Neural cell (in vitro differentiated cells): ENCODE data around the gene DCTN1. TPM values are rescaled to one million over a fixed set of nuclear protein-coding genes. Genes with fewer than 3 reads are reported as not detected.

Experiments
- H2AFZ ChIP-seq: fragments of 200-600, 300-800 bp; sonication (generic), shearing (Covaris generic); 2 replicates; pipeline ENCODE4 v1.6.0; 2014; ENCODE audit warnings: low read depth, mild to moderate bottlenecking, antibody characterized with exemption, low read length, moderate library complexity
- H3F3A ChIP-seq: fragments of 200-600 bp; shearing (Covaris generic); 2 replicates; pipeline ENCODE4 v1.6.1; 2016; ENCODE audit warnings: mild to moderate bottlenecking, moderate library complexity, mixed read lengths, antibody characterized with exemption, low read length; ENCODE audit not compliant: insufficient read depth, poor library complexity, severe bottlenecking
- H3K27ac ChIP-seq: fragments of 200-600, 300-800 bp; sonication (generic), shearing (Covaris generic); 2 replicates; pipeline ENCODE4 v1.5.1; 2014; ENCODE audit warnings: mild to moderate bottlenecking, low read length, moderate library complexity
- H3K27me3 ChIP-seq: fragments of 300-800, 200-600 bp; sonication (generic), shearing (Covaris generic); 2 replicates; pipeline ENCODE4 v1.6.0; 2014; ENCODE audit warnings: mild to moderate bottlenecking, low read depth, low read length, moderate library complexity; ENCODE audit not compliant: insufficient read depth
- H3K36me3 ChIP-seq: fragments of 300-800, 200-600 bp; sonication (generic), shearing (Covaris generic); 2 replicates; pipeline ENCODE4 v1.5.1; 2014; ENCODE audit warnings: mild to moderate bottlenecking, antibody characterized with exemption, low read length, moderate library complexity; ENCODE audit not compliant: insufficient read depth
- H3K4me2 ChIP-seq: fragments of 300-800, 200-600 bp; sonication (generic), shearing (Covaris generic); 2 replicates; pipeline ENCODE4 v1.6.0; 2014; ENCODE audit warnings: mild to moderate bottlenecking, low read length
- H3K4me3 ChIP-seq: fragments of 300-800, 200-600 bp; sonication (generic), shearing (Covaris generic); 2 replicates; pipeline ENCODE4 v1.5.1; 2014; ENCODE audit warnings: mild to moderate bottlenecking, low read length, moderate library complexity
- H3K79me2 ChIP-seq: fragments of 200-600 bp; shearing (Covaris generic); replicated peaks from 2 replicates; pipeline ENCODE4 v1.6.0; 2014; ENCODE audit warnings: mild to moderate bottlenecking, low read length, moderate library complexity; ENCODE audit not compliant: insufficient read depth
- H3K9ac ChIP-seq: fragments of 300-800, 200-600 bp; sonication (generic), shearing (Covaris generic); 2 replicates; pipeline ENCODE4 v1.6.1; 2016; ENCODE audit warnings: mild to moderate bottlenecking, low read length, mixed read lengths
- H3K9me2 ChIP-seq: fragments of 200-600 bp; shearing (Covaris generic); 2 replicates; pipeline ENCODE4 v1.6.1; 2016; ENCODE audit warnings: mild to moderate bottlenecking, low read length, mixed read lengths; ENCODE audit not compliant: insufficient read depth
- H3K9me3 ChIP-seq: fragments of 200-600, 300-800 bp; sonication (generic), shearing (Covaris generic); 2 replicates; pipeline ENCODE4 v1.6.1; 2016; ENCODE audit warnings: mild to moderate bottlenecking, mixed run types, low read length, moderate library complexity, mixed read lengths
- H4K20me1 ChIP-seq: fragments of 200-600 bp; shearing (Covaris generic); 2 replicates; pipeline ENCODE4 v1.6.1; 2016; ENCODE audit warnings: mild to moderate bottlenecking, mixed run types; ENCODE audit not compliant: insufficient read depth
- EP300 ChIP-seq: fragments of 450-650 bp; conservative IDR thresholded peaks from 2 replicates; pipeline ENCODE4 v1.6.1; 2014; ENCODE audit warnings: antibody characterized with exemption, mild to moderate bottlenecking, moderate library complexity; ENCODE audit not compliant: poor library complexity, severe bottlenecking
- EZH2 ChIP-seq: fragments of 200-600, 300-800 bp; shearing (Covaris generic), sonication (generic); IDR thresholded peaks from 2 replicates; pipeline ENCODE4 v1.6.1; 2014; ENCODE audit warnings: antibody characterized with exemption, low read length, borderline replicate concordance, mild to moderate bottlenecking; ENCODE audit not compliant: insufficient read depth, poor library complexity, severe bottlenecking
- MXI1 ChIP-seq: fragments of 450-650 bp; conservative IDR thresholded peaks from 2 replicates; pipeline ENCODE4 v1.6.1; 2014; ENCODE audit warnings: antibody characterized with exemption, mild to moderate bottlenecking; ENCODE audit not compliant: poor library complexity, severe bottlenecking
- POLR2AphosphoS5 ChIP-seq: IDR thresholded peaks from 2 replicates; pipeline ENCODE4 v1.6.1; 2012
- RAD21 ChIP-seq: fragments of 450-650 bp; conservative IDR thresholded peaks from 2 replicates; pipeline ENCODE4 v1.6.1; 2014; ENCODE audit warnings: antibody characterized with exemption, mild to moderate bottlenecking, moderate library complexity
- SMC3 ChIP-seq: fragments of 450-650 bp; conservative IDR thresholded peaks from 2 replicates; pipeline ENCODE4 v1.6.1; 2014; ENCODE audit warnings: antibody characterized with exemption, mild to moderate bottlenecking, moderate library complexity; ENCODE audit not compliant: poor library complexity
- TAF1 ChIP-seq: IDR thresholded peaks from 2 replicates; pipeline ENCODE4 v1.6.1; 2012; ENCODE audit warnings: low read depth
- polyA plus RNA-seq: library from polyadenylated mRNA; depleted of rRNA; stranded (reverse); fragments of >200 nt; gene quantifications from 2 replicates; pipeline ENCODE4 v1.2.3, GENCODE V29; 2014
- TF ChIP-seq, protein P1 (sequence below): IDR thresholded peaks from 2 replicates; pipeline ENCODE4 v1.6.1; 2012; ENCODE audit warnings: borderline replicate concordance
- TF ChIP-seq, protein P2 (sequence below): fragments of 450-650 bp; IDR thresholded peaks from 2 replicates; pipeline ENCODE4 v1.5.1; 2014; ENCODE audit warnings: antibody characterized with exemption, mild to moderate bottlenecking, moderate library complexity; ENCODE audit not compliant: poor library complexity, severe bottlenecking

Gene DCTN1
- polyA plus RNA-seq, 1 donor from 2014 or later, result 160 TPM

DNA sequence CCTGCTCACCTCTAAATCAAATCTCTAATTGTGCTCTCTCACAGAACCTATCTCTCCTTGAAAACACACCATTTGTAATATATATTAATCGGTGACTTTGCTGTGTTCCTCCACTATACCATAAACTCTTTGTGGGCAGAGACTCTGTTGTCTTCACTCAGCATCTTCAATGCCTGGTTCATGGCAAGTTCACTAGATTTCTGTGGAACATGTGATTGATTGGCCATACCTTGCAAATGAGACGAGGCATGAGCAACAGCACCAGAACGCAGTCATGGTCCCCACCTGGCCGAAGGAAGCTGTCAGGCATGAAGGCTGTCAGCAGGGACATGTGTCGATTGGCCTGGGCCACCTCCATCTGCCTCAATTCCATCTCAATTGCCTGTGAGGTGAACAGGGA lies 11.6 kb downstream of the DCTN1 start:
- no peaks in the 10 kb centered on the region for H3F3A ChIP-seq
- no peaks in the 10 kb centered on the region for H3K9me2 ChIP-seq
- H3K9ac ChIP-seq, result no peak overlapping the region
- H3K36me3 ChIP-seq, result peaks cover 24% of the 10 kb centered on the region
- no peak overlapping the region for H2AFZ ChIP-seq
- H3K27me3 ChIP-seq, result no peaks in the 10 kb centered on the region
- H4K20me1 ChIP-seq, result peaks cover 7% of the 10 kb centered on the region
- peaks cover 18% of the 10 kb centered on the region for H3K79me2 ChIP-seq
- no peak for TF ChIP-seq EP300
- TF ChIP-seq TAF1, result no peak
- no peak for TF ChIP-seq RAD21
- TF ChIP-seq, protein P1, sequence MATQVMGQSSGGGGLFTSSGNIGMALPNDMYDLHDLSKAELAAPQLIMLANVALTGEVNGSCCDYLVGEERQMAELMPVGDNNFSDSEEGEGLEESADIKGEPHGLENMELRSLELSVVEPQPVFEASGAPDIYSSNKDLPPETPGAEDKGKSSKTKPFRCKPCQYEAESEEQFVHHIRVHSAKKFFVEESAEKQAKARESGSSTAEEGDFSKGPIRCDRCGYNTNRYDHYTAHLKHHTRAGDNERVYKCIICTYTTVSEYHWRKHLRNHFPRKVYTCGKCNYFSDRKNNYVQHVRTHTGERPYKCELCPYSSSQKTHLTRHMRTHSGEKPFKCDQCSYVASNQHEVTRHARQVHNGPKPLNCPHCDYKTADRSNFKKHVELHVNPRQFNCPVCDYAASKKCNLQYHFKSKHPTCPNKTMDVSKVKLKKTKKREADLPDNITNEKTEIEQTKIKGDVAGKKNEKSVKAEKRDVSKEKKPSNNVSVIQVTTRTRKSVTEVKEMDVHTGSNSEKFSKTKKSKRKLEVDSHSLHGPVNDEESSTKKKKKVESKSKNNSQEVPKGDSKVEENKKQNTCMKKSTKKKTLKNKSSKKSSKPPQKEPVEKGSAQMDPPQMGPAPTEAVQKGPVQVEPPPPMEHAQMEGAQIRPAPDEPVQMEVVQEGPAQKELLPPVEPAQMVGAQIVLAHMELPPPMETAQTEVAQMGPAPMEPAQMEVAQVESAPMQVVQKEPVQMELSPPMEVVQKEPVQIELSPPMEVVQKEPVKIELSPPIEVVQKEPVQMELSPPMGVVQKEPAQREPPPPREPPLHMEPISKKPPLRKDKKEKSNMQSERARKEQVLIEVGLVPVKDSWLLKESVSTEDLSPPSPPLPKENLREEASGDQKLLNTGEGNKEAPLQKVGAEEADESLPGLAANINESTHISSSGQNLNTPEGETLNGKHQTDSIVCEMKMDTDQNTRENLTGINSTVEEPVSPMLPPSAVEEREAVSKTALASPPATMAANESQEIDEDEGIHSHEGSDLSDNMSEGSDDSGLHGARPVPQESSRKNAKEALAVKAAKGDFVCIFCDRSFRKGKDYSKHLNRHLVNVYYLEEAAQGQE, result no peak
- TF ChIP-seq MXI1, result no peak
- TF ChIP-seq POLR2AphosphoS5, result no peak
- TF ChIP-seq EZH2, result no peak
- no peak for TF ChIP-seq SMC3
- TF ChIP-seq, protein P2, sequence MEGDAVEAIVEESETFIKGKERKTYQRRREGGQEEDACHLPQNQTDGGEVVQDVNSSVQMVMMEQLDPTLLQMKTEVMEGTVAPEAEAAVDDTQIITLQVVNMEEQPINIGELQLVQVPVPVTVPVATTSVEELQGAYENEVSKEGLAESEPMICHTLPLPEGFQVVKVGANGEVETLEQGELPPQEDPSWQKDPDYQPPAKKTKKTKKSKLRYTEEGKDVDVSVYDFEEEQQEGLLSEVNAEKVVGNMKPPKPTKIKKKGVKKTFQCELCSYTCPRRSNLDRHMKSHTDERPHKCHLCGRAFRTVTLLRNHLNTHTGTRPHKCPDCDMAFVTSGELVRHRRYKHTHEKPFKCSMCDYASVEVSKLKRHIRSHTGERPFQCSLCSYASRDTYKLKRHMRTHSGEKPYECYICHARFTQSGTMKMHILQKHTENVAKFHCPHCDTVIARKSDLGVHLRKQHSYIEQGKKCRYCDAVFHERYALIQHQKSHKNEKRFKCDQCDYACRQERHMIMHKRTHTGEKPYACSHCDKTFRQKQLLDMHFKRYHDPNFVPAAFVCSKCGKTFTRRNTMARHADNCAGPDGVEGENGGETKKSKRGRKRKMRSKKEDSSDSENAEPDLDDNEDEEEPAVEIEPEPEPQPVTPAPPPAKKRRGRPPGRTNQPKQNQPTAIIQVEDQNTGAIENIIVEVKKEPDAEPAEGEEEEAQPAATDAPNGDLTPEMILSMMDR, result no peak
- H3K4me3 ChIP-seq, result no peak overlapping the region
- no peaks in the 10 kb centered on the region for H3K9me3 ChIP-seq
- no peak overlapping the region for H3K27ac ChIP-seq
- H3K4me2 ChIP-seq, result no peak overlapping the region

DNA sequence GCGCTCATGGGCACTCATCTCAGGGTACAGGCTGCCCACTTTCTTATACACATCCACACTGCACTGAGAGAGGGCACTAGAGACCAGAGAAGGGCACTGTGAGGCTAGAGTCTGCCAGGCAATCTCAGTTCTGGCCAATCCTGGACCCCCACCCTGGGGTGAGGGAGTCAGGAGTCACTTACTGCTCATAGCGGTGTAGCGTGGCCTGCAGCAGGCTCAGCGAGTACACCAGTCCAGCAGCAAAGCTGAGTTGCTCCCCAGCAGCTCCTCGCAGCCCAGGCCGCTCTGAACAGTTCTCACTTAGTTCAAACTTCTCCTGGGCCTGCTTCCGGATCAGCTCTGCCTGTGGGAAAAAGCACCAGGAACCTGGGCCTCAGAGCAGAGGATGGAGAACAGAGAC lies 12.3 kb downstream of the DCTN1 start:
- TF ChIP-seq RAD21 (no peak), EZH2 (no peak), POLR2AphosphoS5 (no peak), TAF1 (no peak), EP300 (no peak), SMC3 (no peak), MXI1 (no peak)
- TF ChIP-seq, protein P2, result no peak
- TF ChIP-seq, protein P1, result no peak
- H3K4me3 ChIP-seq, result no peak overlapping the region
- peaks cover 11% of the 10 kb centered on the region for H3K79me2 ChIP-seq
- H4K20me1 ChIP-seq, result peaks cover 7% of the 10 kb centered on the region
- no peaks in the 10 kb centered on the region for H3K9me2 ChIP-seq
- H3K27ac ChIP-seq, result no peak overlapping the region
- H3K9me3 ChIP-seq, result no peaks in the 10 kb centered on the region
- H3K27me3 ChIP-seq, result no peaks in the 10 kb centered on the region
- H3F3A ChIP-seq, result no peaks in the 10 kb centered on the region
- no peak overlapping the region for H3K9ac ChIP-seq
- no peak overlapping the region for H2AFZ ChIP-seq
- H3K4me2 ChIP-seq, result no peak overlapping the region
- H3K36me3 ChIP-seq, result peaks cover 25% of the 10 kb centered on the region
